ENCODE data around the gene COG8.

Gene COG8, protein sequence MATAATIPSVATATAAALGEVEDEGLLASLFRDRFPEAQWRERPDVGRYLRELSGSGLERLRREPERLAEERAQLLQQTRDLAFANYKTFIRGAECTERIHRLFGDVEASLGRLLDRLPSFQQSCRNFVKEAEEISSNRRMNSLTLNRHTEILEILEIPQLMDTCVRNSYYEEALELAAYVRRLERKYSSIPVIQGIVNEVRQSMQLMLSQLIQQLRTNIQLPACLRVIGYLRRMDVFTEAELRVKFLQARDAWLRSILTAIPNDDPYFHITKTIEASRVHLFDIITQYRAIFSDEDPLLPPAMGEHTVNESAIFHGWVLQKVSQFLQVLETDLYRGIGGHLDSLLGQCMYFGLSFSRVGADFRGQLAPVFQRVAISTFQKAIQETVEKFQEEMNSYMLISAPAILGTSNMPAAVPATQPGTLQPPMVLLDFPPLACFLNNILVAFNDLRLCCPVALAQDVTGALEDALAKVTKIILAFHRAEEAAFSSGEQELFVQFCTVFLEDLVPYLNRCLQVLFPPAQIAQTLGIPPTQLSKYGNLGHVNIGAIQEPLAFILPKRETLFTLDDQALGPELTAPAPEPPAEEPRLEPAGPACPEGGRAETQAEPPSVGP

DNA sequence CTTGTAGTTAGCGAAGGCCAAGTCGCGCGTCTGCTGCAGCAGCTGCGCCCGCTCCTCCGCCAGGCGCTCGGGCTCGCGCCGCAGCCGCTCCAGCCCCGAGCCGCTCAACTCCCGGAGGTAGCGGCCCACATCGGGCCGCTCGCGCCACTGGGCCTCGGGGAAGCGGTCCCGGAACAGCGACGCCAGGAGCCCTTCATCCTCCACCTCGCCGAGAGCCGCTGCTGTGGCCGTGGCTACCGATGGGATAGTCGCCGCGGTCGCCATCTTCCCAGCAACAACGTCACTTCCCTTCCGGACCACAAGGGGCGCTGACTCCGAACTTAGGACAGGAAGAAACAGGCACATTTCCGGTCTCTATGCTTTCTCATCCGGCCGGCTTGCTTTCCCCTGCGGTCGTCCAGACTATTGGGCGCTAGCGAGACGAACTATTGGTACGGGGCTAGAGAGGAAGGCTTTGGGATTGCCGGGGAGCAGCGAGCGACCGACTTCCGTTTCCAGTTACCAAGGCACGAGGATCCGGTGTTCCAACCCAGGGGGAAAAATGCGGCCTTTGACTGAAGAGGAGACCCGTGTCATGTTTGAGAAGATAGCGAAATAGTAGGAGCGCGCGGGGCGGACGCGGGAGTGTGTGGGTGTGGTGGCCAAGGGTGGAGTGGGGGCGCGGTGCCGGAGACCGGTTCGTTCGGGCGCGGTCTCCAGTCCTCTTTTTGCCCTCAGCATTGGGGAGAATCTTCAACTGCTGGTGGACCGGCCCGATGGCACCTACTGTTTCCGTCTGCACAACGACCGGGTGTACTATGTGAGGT is at the start of gene COG8, which contains the start of gene NIP7:
Gene COG8, minus strand, starts transcription at position 276 of the 806 bp plus-strand sequence. Its CDS starts 12 bp downstream, at position 264.
Gene NIP7, plus strand, starts transcription at position 484 of the 806 bp plus-strand sequence. Its CDS starts 58 bp downstream, at position 542.
- H3K4me3 ChIP-seq (ENCODE audit: low read depth in 1 of 2, low read length in 1 of 2) = peak within 1 kb of the TSS; percentile 87 to 99
- peaks cover 28% of the 10 kb centered on the region for H3K36me3 ChIP-seq
- H3K27me3 ChIP-seq = no peaks in the 10 kb centered on the region
- H3K9me3 ChIP-seq = no peaks in the 10 kb centered on the region
- peak within 1 kb of the TSS; percentile 91 for H3K27ac ChIP-seq
- TF ChIP-seq, protein P1, sequence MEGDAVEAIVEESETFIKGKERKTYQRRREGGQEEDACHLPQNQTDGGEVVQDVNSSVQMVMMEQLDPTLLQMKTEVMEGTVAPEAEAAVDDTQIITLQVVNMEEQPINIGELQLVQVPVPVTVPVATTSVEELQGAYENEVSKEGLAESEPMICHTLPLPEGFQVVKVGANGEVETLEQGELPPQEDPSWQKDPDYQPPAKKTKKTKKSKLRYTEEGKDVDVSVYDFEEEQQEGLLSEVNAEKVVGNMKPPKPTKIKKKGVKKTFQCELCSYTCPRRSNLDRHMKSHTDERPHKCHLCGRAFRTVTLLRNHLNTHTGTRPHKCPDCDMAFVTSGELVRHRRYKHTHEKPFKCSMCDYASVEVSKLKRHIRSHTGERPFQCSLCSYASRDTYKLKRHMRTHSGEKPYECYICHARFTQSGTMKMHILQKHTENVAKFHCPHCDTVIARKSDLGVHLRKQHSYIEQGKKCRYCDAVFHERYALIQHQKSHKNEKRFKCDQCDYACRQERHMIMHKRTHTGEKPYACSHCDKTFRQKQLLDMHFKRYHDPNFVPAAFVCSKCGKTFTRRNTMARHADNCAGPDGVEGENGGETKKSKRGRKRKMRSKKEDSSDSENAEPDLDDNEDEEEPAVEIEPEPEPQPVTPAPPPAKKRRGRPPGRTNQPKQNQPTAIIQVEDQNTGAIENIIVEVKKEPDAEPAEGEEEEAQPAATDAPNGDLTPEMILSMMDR (IDR thresholded peaks at IDR 0.05) = peak; percentile 97
- peaks cover 19 to 21% of the 10 kb centered on the region in 2 experiments for H3K4me1 ChIP-seq (ENCODE audit: control insufficient read depth in 1 of 2, insufficient read depth in 1 of 2, low read depth in 1 of 2, low read length in 1 of 2)

DNA sequence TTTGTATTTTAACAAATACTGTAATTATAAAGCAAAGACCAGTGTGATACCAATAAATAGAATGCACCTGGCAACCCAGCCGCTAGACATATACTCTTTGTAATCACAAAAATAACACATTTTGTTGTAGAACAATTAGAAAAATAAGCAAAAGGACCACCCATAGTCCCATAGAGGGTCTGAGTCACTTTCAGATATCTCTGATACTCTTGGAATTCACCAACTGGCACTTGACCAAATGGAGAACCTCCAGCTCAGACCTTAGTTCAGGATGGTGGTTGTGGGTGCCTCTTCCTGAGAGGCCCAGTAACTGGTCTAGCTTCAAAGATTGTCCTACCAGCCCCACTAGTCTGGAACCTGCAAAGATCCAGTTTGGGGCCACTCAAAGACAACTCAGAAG is 47.2 kb upstream of the COG8 start:
- Histone ChIP-seq H3K4me1 (ENCODE audit: control insufficient read depth in 1 of 2, insufficient read depth in 1 of 2, low read depth in 1 of 2, low read length in 1 of 2) (peaks cover 12 to 14% of the 10 kb centered on the region in 2 experiments), H3K27me3 (no peaks in the 10 kb centered on the region), H3K27ac (no peak overlapping the region), H3K4me3 (ENCODE audit: low read depth in 1 of 2, low read length in 1 of 2) (no peak overlapping the region), H3K9me3 (no peaks in the 10 kb centered on the region), H3K36me3 (peaks cover 18% of the 10 kb centered on the region)
- TF ChIP-seq, protein P1 (IDR thresholded peaks at IDR 0.05) = no peak

DNA sequence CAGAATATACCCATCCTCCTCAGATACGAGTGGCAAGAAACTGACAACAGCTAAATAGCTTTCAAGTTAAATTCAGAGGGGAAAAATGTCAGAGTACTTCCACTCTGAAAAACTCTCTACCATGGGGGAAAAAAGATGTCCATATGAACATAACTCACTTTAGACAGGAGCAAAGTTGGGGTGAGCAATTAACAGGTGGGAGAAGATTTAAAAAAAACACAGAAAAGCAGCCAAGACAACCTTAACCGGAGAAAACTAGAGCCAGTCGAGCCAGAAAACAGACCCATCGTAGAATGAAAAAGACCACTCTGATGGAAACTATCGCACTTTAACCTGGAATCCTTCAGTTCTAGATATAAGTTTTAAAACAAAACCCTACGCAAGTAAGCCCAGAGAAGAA is 45.6 kb upstream of the COG8 start:
- Histone ChIP-seq H3K27me3 (no peaks in the 10 kb centered on the region), H3K36me3 (peaks cover 31% of the 10 kb centered on the region), H3K4me1 (ENCODE audit: control insufficient read depth in 1 of 2, insufficient read depth in 1 of 2, low read depth in 1 of 2, low read length in 1 of 2) (peaks cover 12 to 14% of the 10 kb centered on the region in 2 experiments), H3K4me3 (ENCODE audit: low read depth in 1 of 2, low read length in 1 of 2) (peak overlapping the region; percentile 66 to 71), H3K27ac (peak overlapping the region; percentile 90), H3K9me3 (no peaks in the 10 kb centered on the region)
- TF ChIP-seq, protein P1 (IDR thresholded peaks at IDR 0.05) = no peak

DNA sequence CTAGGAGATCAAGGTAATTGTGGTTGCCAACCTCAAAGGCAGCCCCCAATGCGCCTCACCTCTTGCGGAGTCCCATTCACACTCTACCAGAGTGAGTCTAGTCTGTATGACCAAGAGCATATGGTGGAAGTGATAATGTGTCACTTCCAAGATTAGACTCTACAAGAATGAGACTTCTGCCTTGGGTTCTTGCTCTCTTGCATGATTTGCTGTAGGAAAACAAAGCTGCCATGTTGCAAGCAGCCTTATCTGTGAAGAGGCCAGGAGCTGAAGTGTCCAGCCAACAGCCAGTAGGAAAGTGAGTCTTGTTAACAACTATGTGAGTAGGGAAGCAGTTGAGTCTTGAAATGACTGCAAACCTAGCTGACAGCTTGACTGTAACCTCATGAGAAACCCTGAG is 43.1 kb upstream of the COG8 start:
- Histone ChIP-seq H3K27me3 (no peaks in the 10 kb centered on the region), H3K27ac (no peak overlapping the region), H3K4me1 (ENCODE audit: control insufficient read depth in 1 of 2, insufficient read depth in 1 of 2, low read depth in 1 of 2, low read length in 1 of 2) (peaks cover 12 to 14% of the 10 kb centered on the region in 2 experiments), H3K36me3 (peaks cover 55% of the 10 kb centered on the region), H3K9me3 (no peaks in the 10 kb centered on the region), H3K4me3 (ENCODE audit: low read depth in 1 of 2, low read length in 1 of 2) (no peak overlapping the region)
- TF ChIP-seq, protein P1 (IDR thresholded peaks at IDR 0.05) = no peak

DNA sequence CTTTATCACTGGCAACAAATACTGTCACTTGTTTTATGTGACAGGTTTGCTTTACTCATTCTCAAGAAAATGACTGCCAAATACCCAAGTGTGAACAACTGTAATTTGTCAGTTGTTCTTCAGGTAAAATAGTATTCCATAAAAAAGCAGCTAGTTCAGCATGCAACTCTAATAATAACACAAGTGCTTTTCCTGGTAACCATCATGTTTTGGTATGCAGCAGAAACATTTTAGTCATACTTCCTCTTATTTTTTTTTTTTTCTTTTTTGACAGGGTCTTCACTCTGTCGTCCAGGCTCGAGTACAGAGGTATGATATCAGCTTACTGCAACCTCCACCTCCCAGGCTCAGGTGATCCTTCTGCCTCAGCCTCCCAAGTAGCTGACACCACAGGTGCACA is 41.9 kb upstream of the COG8 start:
- no peak overlapping the region for H3K4me3 ChIP-seq (ENCODE audit: low read depth in 1 of 2, low read length in 1 of 2)
- peaks cover 58% of the 10 kb centered on the region for H3K36me3 ChIP-seq
- no peaks in the 10 kb centered on the region for H3K27me3 ChIP-seq
- TF ChIP-seq, protein P1 (IDR thresholded peaks at IDR 0.05) = no peak
- no peaks in the 10 kb centered on the region for H3K9me3 ChIP-seq
- H3K4me1 ChIP-seq (ENCODE audit: control insufficient read depth in 1 of 2, insufficient read depth in 1 of 2, low read depth in 1 of 2, low read length in 1 of 2) = peaks cover 11 to 14% of the 10 kb centered on the region in 2 experiments
- no peak overlapping the region for H3K27ac ChIP-seq
